ENCODE measurements around the gene CCDC3.

Gene CCDC3

GRCh38 chr10:12890958-12891357 is 110.6 kb downstream of the CCDC3 start:
- H3K27ac ChIP-seq, result no peak overlapping the region
- TF ChIP-seq CTCF (conservative IDR thresholded peaks at IDR 0.05; ENCODE audit: low read depth), result no peak
- ChIA-PET POLR2A (ENCODE audit: low non-redundant PET) (no interaction called here), CTCF (interaction anchor here (0.6 to 1.1 kb wide), 3 partner anchors 11 to 487 kb away, joined by 3 to 5 read pairs (median 4); no protein-coding TSS in a partner anchor)
- no peak for DNase-seq (ENCODE audit: low spot score)

GRCh38 chr10:12888470-12888869 is 113.0 kb downstream of the CCDC3 start:
- H3K27ac ChIP-seq, result no peak overlapping the region
- DNase-seq (ENCODE audit: low spot score), result no peak
- ChIA-PET POLR2A (ENCODE audit: low non-redundant PET) (no interaction called here), CTCF (no interaction called here)
- no peak for TF ChIP-seq CTCF (conservative IDR thresholded peaks at IDR 0.05; ENCODE audit: low read depth)

GRCh38 chr10:12887780-12888179 is 113.7 kb downstream of the CCDC3 start:
- ChIA-PET CTCF (no interaction called here), POLR2A (ENCODE audit: low non-redundant PET) (no interaction called here)
- no peak for TF ChIP-seq CTCF (conservative IDR thresholded peaks at IDR 0.05; ENCODE audit: low read depth)
- H3K27ac ChIP-seq, result no peak overlapping the region
- DNase-seq (ENCODE audit: low spot score), result no peak

GRCh38 chr10:12884851-12885250 is 116.7 kb downstream of the CCDC3 start:
- TF ChIP-seq CTCF (conservative IDR thresholded peaks at IDR 0.05; ENCODE audit: low read depth), result no peak
- ChIA-PET CTCF (no interaction called here), POLR2A (ENCODE audit: low non-redundant PET) (no interaction called here)
- H3K27ac ChIP-seq, result no peak overlapping the region
- no peak for DNase-seq (ENCODE audit: low spot score)

- CTCF ChIA-PET, result no interaction called here
Measured at GRCh38 chr10:12880423-12880822, 121.1 kb downstream of the CCDC3 start.

GRCh38 chr10:12877150-12877549 is 124.4 kb downstream of the CCDC3 start:
- no peak for DNase-seq (ENCODE audit: low spot score)
- CTCF ChIA-PET, result interaction anchor here (1.7 kb wide), 1 partner anchor 95 kb away, joined by 3 read pairs; no protein-coding TSS in a partner anchor
- H3K27ac ChIP-seq, result no peak overlapping the region
- POLR2A ChIA-PET (ENCODE audit: low non-redundant PET), result no interaction called here
- no peak for TF ChIP-seq CTCF (conservative IDR thresholded peaks at IDR 0.05; ENCODE audit: low read depth)

More at GRCh38 chr10:12880423-12880822, 121.1 kb downstream of the CCDC3 start:
- POLR2A ChIA-PET (ENCODE audit: low non-redundant PET), result no interaction called here
- DNase-seq (ENCODE audit: low spot score), result no peak
- no peak for TF ChIP-seq CTCF (conservative IDR thresholded peaks at IDR 0.05; ENCODE audit: low read depth)
- H3K27ac ChIP-seq, result no peak overlapping the region

- no peak for DNase-seq (ENCODE audit: low spot score)
- TF ChIP-seq CTCF (conservative IDR thresholded peaks at IDR 0.05; ENCODE audit: low read depth), result no peak
- ChIA-PET POLR2A (ENCODE audit: low non-redundant PET) (no interaction called here), CTCF (interaction anchor here (1.7 kb wide), 1 partner anchor 94 kb away, joined by 3 read pairs; no protein-coding TSS in a partner anchor)
- no peak overlapping the region for H3K27ac ChIP-seq
Measured at GRCh38 chr10:12876266-12876665, 125.2 kb downstream of the CCDC3 start.
